OCI-LY7 (cell line): Measurements from ENCODE around the gene FBXO28. TPM values are rescaled to one million over a fixed set of nuclear protein-coding genes. Genes with fewer than 3 reads are reported as not detected.

ENCODE experiments used
- BruUV-seq: library from RNA; stranded (reverse); fragments of 400-500 nt; replicated peaks from 2 replicates; lab custom pipeline; 2021; lab: Mats Ljungman, UMichigan
- CTCF ChIA-PET: fragments of 300-600 bp; sonication (Branson Sonifier 250); formaldehyde crosslinking; loops from one replicate; lab custom pipeline; 2022; ENCODE audit warnings: antibody characterized with exemption; ENCODE audit not compliant: unreplicated experiment; lab: Charles Lee
- POLR2A ChIA-PET: fragments of 300-600 bp; sonication (Branson Sonifier 250); formaldehyde crosslinking; loops from one replicate; lab custom pipeline; 2022; ENCODE audit warnings: antibody characterized with exemption; lab: Charles Lee
- DNase-seq: peaks from one replicate; pipeline ENCODE4 v3.0.0-alpha.2; 2015; ENCODE audit warnings: low spot score
- H2AFZ ChIP-seq: fragments of 200-600 bp; sonication (generic), shearing (Covaris generic); 2 replicates; pipeline ENCODE4 v1.6.1; 2014; ENCODE audit warnings: mild to moderate bottlenecking, antibody characterized with exemption, low read length, moderate library complexity
- H3K27ac ChIP-seq: fragments of 200-600 bp; sonication (generic); 2 replicates; pipeline ENCODE4 v1.5.1; 2014; ENCODE audit warnings: mixed run types, low read depth, mild to moderate bottlenecking, moderate library complexity, low read length, inconsistent platforms; ENCODE audit not compliant: poor library complexity, severe bottlenecking
- H3K36me3 ChIP-seq: fragments of 200-600 bp; sonication (generic); 2 replicates; pipeline ENCODE4 v1.6.1; 2014; ENCODE audit warnings: mild to moderate bottlenecking, antibody characterized with exemption, low read length, moderate library complexity, mixed read lengths; ENCODE audit not compliant: insufficient read depth
- H3K4me1 ChIP-seq: fragments of 200-600 bp; sonication (generic); 2 replicates; pipeline ENCODE4 v1.5.1; 2014; ENCODE audit warnings: mild to moderate bottlenecking, low read length; ENCODE audit not compliant: insufficient read depth, poor library complexity, severe bottlenecking
- H3K4me2 ChIP-seq: fragments of 200-600 bp; sonication (generic); 2 replicates; pipeline ENCODE4 v1.6.1; 2014; ENCODE audit warnings: mild to moderate bottlenecking, low read length
- H3K4me3 ChIP-seq: fragments of 200-600 bp; sonication (generic); 2 replicates; pipeline ENCODE4 v1.5.1; 2014; ENCODE audit warnings: mild to moderate bottlenecking, low read depth, low read length; ENCODE audit not compliant: poor library complexity, severe bottlenecking
- H3K79me2 ChIP-seq: fragments of 200-600 bp; sonication (generic); 2 replicates; pipeline ENCODE4 v1.6.1; 2016; ENCODE audit warnings: low read depth, mild to moderate bottlenecking, low read length, moderate library complexity, mixed read lengths; ENCODE audit not compliant: insufficient read depth
- H3K9me2 ChIP-seq: fragments of 200-600 bp; sonication (generic); 2 replicates; pipeline ENCODE4 v1.6.1; 2016; ENCODE audit warnings: mild to moderate bottlenecking, low read length, mixed read lengths; ENCODE audit not compliant: insufficient read depth
- H3K9me3 ChIP-seq: fragments of 200-600 bp; sonication (generic); 2 replicates; pipeline ENCODE4 v1.6.1; 2014; ENCODE audit warnings: mild to moderate bottlenecking, mixed run types, low read length, mixed read lengths
- H4K20me1 ChIP-seq: fragments of 200-600 bp; sonication (generic); 2 replicates; pipeline ENCODE4 v1.6.1; 2014; ENCODE audit warnings: mild to moderate bottlenecking, antibody characterized with exemption, low read length, moderate library complexity, mixed read lengths; ENCODE audit not compliant: insufficient read depth
- EZH2phosphoT487 ChIP-seq: fragments of 200-600 bp; sonication (generic); IDR thresholded peaks from 2 replicates; pipeline ENCODE4 v1.6.1; 2018; ENCODE audit warnings: low read depth, borderline replicate concordance, mild to moderate bottlenecking, mixed run types, antibody characterized with exemption, low read length, moderate library complexity, mixed read lengths
- intact Hi-C: fragments of 100-400 bp; cut with micrococcal nuclease; formaldehyde crosslinking; loops from one replicate; pipeline ENCODE4 v1.10.0; 2022; ENCODE audit not compliant: unreplicated experiment
- total RNA-seq, 2 experiments: library from RNA; depleted of rRNA in 1 of 2; stranded (reverse); fragments of >200 nt in 1 of 2; shearing (Covaris generic) in 1 of 2; gene quantifications; 2 replicates each; pipeline ENCODE4 v1.2.3, GENCODE V29; 2014 to 2022
- TF ChIP-seq, protein P1 (sequence below): fragments of 200-600 bp; sonication (generic); conservative IDR thresholded peaks from 2 replicates; pipeline ENCODE4 v1.5.1; 2014; ENCODE audit warnings: mild to moderate bottlenecking, antibody characterized with exemption, low read length, moderate library complexity, mixed read lengths

Gene FBXO28
- total RNA-seq, 2 experiments from 2014 or later = 20.1 to 23.3 TPM

DNA sequence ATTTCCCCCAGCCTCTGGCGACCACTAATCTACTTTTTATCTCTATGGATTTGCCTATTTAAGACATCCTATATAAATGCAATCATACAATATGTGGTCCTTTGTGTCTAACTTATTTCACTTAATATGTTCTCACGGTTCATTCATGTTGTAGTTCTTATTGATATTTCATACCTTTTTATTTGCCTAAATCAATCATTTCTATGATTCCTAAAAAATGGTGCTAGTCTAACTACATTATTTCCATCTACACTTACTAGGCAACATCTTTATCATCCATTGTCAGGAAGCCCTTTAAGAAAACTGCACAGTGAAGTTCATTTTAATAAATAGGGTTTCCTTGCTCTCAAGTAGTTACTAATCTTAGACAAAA, 380 bp upstream of the FBXO28 start:
- H3K27ac ChIP-seq = peak overlapping the region; percentile 74
- intact Hi-C loops = loop anchor here (5.0 to 10.0 kb wide), 2 partner anchors 134 to 269 kb away; partner anchors contain the start of gene TP53BP2
- peak overlapping the region; percentile 78 for H3K4me3 ChIP-seq
- no peaks in the 10 kb centered on the region for H3K9me3 ChIP-seq
- H3K9me2 ChIP-seq = no peaks in the 10 kb centered on the region
- DNase-seq = no peak
- peaks cover 53% of the 10 kb centered on the region for H3K79me2 ChIP-seq
- BruUV-seq = no TSS peak
- peak overlapping the region; percentile 91 for H2AFZ ChIP-seq
- ChIA-PET POLR2A (interaction anchor here (0.7 to 1.2 kb wide), 3 partner anchors 39 to 343 kb away, joined by 3 to 4 read pairs (median 3); no protein-coding TSS in a partner anchor), CTCF (no interaction called here)
- TF ChIP-seq, protein P1, sequence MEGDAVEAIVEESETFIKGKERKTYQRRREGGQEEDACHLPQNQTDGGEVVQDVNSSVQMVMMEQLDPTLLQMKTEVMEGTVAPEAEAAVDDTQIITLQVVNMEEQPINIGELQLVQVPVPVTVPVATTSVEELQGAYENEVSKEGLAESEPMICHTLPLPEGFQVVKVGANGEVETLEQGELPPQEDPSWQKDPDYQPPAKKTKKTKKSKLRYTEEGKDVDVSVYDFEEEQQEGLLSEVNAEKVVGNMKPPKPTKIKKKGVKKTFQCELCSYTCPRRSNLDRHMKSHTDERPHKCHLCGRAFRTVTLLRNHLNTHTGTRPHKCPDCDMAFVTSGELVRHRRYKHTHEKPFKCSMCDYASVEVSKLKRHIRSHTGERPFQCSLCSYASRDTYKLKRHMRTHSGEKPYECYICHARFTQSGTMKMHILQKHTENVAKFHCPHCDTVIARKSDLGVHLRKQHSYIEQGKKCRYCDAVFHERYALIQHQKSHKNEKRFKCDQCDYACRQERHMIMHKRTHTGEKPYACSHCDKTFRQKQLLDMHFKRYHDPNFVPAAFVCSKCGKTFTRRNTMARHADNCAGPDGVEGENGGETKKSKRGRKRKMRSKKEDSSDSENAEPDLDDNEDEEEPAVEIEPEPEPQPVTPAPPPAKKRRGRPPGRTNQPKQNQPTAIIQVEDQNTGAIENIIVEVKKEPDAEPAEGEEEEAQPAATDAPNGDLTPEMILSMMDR = no peak
- TF ChIP-seq EZH2phosphoT487 = no peak
- peaks cover 4% of the 10 kb centered on the region; the same call in 1 of the 2 replicates for H3K36me3 ChIP-seq
- H4K20me1 ChIP-seq = no peaks in the 10 kb centered on the region
- peaks cover 25% of the 10 kb centered on the region for H3K4me1 ChIP-seq
- peak overlapping the region; percentile 70 for H3K4me2 ChIP-seq

DNA sequence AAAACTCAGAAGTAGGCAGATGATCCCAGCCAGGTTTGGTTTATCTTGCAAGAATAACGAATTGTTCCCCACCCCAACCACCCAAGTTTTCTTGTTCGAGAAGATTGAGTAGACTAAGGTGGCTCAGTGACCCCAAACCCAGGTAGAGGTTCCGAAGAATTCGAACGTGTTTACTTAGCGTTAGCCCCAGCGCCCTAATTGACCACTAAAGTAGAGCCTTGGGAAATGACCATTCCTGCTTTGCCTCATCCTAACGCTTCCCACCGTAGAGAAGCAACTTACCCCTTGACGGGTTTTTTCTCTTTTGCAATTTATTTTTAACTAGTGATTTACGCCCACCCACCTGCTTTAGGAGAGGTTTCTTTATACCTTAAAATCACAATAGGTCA, 870 bp downstream of the FBXO28 start:
- H4K20me1 ChIP-seq = no peaks in the 10 kb centered on the region
- H2AFZ ChIP-seq = peak overlapping the region; percentile 91; the same call in 1 of the 2 replicates
- ChIA-PET POLR2A (interaction anchor here (0.7 to 1.2 kb wide), 2 partner anchors 38 to 78 kb away, joined by 4 read pairs; no protein-coding TSS in a partner anchor), CTCF (no interaction called here)
- DNase-seq = no peak
- no peaks in the 10 kb centered on the region for H3K9me3 ChIP-seq
- no TSS peak for BruUV-seq
- peaks cover 63% of the 10 kb centered on the region for H3K79me2 ChIP-seq
- H3K4me2 ChIP-seq = peak overlapping the region; percentile 70
- intact Hi-C loops = loop anchor here (1.0 to 10.0 kb wide), 5 partner anchors 68 to 342 kb away; partner anchors contain the start of genes DEGS1, NVL and TP53BP2
- peaks cover 8% of the 10 kb centered on the region; the same call in 1 of the 2 replicates for H3K36me3 ChIP-seq
- no peaks in the 10 kb centered on the region for H3K9me2 ChIP-seq
- H3K4me1 ChIP-seq = peaks cover 25% of the 10 kb centered on the region
- H3K4me3 ChIP-seq = peak overlapping the region; percentile 78
- no peak for TF ChIP-seq EZH2phosphoT487
- TF ChIP-seq, protein P1 = no peak
- H3K27ac ChIP-seq = peak overlapping the region; percentile 74

DNA sequence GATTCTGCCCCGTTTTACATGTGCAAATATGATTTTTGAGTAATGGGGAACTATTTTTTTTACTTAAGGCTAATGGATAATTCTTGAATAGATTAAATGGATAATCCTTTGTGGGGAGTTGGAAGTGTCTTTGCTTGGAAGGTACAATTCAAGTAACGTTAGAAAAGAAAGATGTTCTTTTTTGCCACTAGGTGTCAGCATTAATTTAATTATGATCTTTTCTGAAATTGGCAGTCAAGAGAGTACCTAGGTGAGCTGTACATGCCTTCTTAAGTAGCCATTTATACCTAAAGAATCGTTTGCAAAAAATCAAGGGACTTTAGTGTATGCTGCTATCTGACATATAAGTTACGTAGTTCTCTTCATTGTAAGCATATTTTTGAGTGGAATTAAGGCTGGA, 2.2 kb downstream of the FBXO28 start:
- no TSS peak for BruUV-seq
- ChIA-PET CTCF (interaction anchor here (0.7 kb wide), 1 partner anchor 341 kb away, joined by 6 read pairs; no protein-coding TSS in a partner anchor), POLR2A (interaction anchor here (0.6 to 1.4 kb wide), 9 partner anchors 14 to 360 kb away, joined by 3 to 8 read pairs (median 4); partner anchors contain the start of gene DEGS1)
- H3K9me3 ChIP-seq = no peaks in the 10 kb centered on the region
- peak overlapping the region; percentile 74 for H3K27ac ChIP-seq
- peaks cover 25% of the 10 kb centered on the region for H3K4me1 ChIP-seq
- intact Hi-C loops = loop anchor here (1.0 to 10.0 kb wide), 2 partner anchors 217 to 271 kb away; partner anchors contain the start of gene TP53BP2
- peaks cover 77% of the 10 kb centered on the region for H3K79me2 ChIP-seq
- no peaks in the 10 kb centered on the region for H4K20me1 ChIP-seq
- peak; percentile 78 for DNase-seq
- H3K36me3 ChIP-seq = peaks cover 20% of the 10 kb centered on the region
- no peak overlapping the region for H2AFZ ChIP-seq
- peak overlapping the region; percentile 70 for H3K4me2 ChIP-seq
- TF ChIP-seq, protein P1 = peak; percentile 83
- no peak for TF ChIP-seq EZH2phosphoT487
- peak overlapping the region; percentile 78 for H3K4me3 ChIP-seq
- H3K9me2 ChIP-seq = no peaks in the 10 kb centered on the region
